Spleen (tissue), 7 donors: ENCODE data around the gene SUSD3.

ENCODE experiments used
- CTCF ChIP-seq, 11 experiments: fragments of 200-600 bp in 7 of 11; fragments of 450-650 bp in 4 of 11; sonication (generic) in 4 of 11; IDR thresholded peaks in 8 of 11; conservative IDR thresholded peaks in 3 of 11; 1 replicate in 7 of 11; 2 replicates in 4 of 11; pipeline versions ENCODE4 v1.4.0 to v1.8.0; 2016 to 2021; ENCODE audit warnings: antibody characterized with exemption in 11 of 11, inconsistent platforms in 4 of 11, mild to moderate bottlenecking in 1 of 11
- POLR2A ChIP-seq, 3 donors: fragments of 450-650 bp; IDR thresholded peaks; one replicate each; pipeline ENCODE4 v1.5.1; 2017; ENCODE audit warnings: antibody characterized with exemption in 3 of 3, mild to moderate bottlenecking in 1 of 3
- donor health status: DM: no; HTN: no; CAD: no; lungs with moderate emphysema.
- donor health status: DM: no; HTN: no; CAD: no.
- donor health status: DM: no; HTN: no; CAD: no.

GRCh38 chr9:93011114-93011513 lies 47.4 kb upstream of the SUSD3 start:
- TF ChIP-seq CTCF (IDR thresholded peaks at IDR 0.05 in 8 of 11, conservative IDR thresholded peaks at IDR 0.05 in 3 of 11) (no peak), POLR2A (IDR thresholded peaks at IDR 0.05) (no peak)
